Stimulated activated CD4-positive, alpha-beta T cell treated with anti-CD3 and anti-CD28 coated beads, Interleukin-1b, Interleukin-23, amount 100 ng/mL, for 24 hours (primary cell): ENCODE results near the gene HYOU1.
"Not testable (repeated sequence)": the region's sequence is repeated elsewhere in the genome, so short reads cannot be mapped to it uniquely, and the experiment has no call there.

ENCODE experiments used
- DNase-seq, 4 experiments: peaks; one replicate each; pipeline ENCODE4 v3.0.0-alpha.2; 2020; ENCODE audit warnings: low read depth in 4 of 4, low spot score in 1 of 4

Gene HYOU1

DNA sequence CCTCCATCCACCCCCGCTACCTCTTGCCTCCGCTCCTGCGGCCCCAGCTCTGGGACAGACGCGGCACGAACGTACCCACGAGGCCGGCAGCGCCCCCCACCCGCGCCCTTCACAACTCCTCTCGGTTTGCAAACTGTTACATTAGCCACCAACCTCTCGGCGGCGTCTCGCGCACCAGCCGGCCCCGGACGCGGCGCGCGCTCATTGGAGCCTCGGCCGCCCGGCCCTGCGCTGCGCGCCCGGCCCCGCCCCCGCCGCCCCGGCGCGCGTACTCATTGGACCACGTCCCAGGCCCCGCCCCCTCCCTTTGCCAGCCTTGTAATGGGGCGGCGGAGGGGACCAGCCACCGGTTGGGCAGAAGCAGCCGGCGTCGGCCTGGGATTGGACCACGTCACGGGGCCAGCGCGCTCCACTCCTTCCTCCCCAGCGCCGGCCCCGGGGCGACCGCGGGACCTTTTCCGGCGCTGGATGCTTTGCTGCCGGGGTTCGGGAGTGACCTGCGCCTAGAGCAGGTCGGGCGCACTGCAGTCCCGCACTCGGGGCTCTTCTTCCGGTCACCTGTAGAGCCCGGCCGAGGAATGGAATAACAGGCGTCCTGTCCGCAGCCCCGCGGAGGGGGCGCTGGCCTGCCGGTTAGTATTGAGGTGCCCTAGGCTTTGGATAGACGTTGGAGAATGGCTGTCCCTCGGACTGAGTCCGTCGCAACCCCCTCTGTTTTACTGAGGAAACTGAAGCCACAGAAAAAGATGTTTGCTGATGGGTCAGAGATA lies at the start of gene HYOU1:
TSS of gene HYOU1 (minus strand) at position 206 of the 770 bp plus-strand sequence. CDS start 1,045 bp downstream, outside the sequence.
- DNase-seq, result peak; percentile 98 to 100 (median 98)

GRCh38 chr11:119103793-119104192 lies 46.8 kb upstream of the HYOU1 start:
- no peak for DNase-seq

DNA sequence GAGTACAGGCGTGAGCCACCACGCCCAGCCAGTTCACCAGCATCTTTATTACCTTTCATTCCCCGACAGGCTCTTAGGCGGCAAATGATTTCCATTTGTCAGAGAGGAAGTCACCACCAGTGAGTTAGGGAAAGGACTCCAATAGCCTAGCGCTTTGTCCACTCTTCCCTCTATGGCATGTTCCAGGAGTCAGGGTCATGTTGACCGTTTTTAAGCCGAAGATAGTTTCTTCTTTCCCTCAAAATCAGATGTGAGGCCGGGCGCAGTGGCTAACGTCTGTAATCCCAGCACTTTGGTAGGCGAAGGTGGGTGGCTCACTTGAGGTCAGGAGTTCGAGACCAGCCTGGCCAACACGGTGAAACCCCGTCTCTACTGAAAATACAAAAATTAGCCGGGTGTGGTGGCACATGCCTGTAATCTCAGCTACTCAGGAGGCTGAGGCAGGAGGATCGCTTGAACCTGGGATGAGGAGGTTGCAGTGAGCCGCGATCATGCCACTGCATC lies 46.2 kb upstream of the HYOU1 start:
- not testable (repeated sequence) for DNase-seq

- DNase-seq, result peak in 3 of 4 experiments; percentile 52 to 78 (median 76)
Observed at GRCh38 chr11:119101759-119102423, 44.9 kb upstream of the HYOU1 start, which contains the start of gene DPAGT1. Gene DPAGT1 (minus strand): TSS chr11:119101853. CDS start chr11:119101655, 198 bp downstream.

DNA sequence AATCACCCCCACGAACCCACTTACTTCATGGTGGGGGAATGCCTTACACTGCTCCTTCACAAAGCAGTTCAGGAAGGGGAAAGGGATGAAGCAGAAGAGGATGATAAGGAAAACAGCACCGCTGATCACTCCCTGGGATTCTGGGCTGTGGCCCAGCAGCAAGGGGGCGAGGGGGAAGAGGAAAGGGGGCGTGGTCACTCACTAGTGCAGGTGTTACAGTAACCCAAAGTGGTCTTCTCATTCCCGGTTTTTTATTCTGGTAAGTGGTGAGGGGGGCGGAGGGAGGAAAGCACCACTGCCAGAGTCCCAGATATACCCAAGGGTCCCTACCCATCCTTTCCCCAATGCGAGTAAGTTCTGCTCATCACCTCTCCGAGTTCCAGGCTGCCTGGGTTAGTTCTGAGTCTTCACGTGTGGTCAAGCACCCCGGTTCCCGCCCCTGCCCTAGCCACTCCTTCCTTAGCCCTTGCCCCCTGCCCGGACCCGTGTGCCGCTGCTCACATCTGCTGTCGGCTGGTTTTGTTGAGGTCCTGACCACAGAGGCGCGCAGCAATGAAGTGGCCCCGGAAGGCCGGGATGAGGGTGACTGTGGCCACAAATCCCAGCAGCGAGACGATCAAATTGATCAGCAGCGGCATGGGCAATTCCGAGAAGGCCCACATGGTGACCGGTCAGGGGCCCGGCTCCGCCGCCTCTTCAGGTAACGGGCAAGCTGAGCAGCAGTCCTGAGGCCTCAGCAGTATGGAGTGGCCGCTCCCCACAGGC lies 44.2 kb upstream of the HYOU1 start:
- DNase-seq, result no peak

- DNase-seq, result no peak
Observed at GRCh38 chr11:119100246-119100970, 43.4 kb upstream of the HYOU1 start.

DNA sequence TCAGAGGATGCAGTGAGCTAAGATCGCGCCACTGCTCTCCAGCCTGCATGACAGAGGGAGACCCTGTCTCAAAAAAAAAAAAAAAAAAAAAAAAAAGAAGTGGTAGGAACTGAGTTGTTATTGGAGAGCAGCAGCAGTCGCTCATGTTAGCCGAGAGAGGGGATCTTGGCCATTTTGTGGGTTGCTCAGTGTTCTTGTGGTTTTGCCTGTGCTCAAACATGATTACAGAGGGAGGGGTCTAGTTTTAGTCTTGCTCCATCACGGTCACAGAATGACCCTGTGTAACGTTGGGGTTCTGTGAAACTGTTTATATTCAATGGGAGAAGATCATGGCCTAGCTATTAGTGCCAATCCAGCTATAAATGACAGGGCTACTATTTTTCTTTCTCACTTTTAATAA lies 42.7 kb upstream of the HYOU1 start:
- DNase-seq, result no peak

GRCh38 chr11:119095066-119095880 lies 38.3 kb upstream of the HYOU1 start:
- peak; percentile 93 to 99 (median 98) for DNase-seq

- DNase-seq, result peak in 1 of 4 experiments; percentile 42
Observed at GRCh38 chr11:119094816-119095065, 37.7 kb upstream of the HYOU1 start.

DNA sequence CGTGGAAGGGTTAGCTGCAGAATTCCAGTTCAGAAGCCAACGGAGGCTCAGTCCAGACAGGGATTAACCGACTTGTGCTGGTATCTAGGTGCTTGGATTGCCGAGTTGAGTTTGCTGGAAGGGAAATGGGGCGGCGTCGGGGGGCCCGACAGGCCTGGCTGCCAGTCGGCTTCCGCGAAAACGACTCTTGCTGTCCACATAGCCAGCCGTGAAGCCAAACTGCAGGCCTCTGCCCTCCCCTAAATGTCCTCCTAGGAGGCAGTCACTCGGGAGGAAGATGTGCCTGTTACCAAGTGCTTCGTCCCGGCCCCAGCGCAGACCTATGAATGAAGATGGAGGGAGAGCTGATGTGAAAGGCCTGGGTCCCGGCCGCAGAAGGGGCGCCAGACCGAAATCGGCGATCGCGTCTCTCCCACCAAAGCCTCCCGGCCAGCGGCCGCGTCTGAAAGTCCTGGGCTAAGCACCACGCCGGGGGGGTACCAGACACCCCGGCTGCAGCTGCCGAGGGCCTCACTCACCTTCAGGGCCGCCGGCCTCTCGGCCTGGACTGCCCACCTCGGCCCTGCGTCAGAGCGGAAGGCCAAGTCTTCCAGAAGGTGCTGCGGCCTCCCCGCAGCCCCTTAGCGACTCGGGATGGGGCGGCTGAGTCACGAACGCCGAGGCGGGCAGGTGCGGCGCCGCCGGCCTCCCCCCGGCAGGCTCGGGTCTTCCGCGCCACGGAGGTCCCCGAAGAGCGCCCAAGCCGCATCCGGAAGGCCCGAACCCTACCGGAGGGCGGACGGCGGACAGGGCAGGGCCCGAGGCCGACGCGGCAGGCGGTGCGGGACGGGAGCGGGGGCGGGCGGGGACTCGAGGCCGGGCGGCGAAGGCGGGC lies 37.2 kb upstream of the HYOU1 start:
- DNase-seq, result no peak

DNA sequence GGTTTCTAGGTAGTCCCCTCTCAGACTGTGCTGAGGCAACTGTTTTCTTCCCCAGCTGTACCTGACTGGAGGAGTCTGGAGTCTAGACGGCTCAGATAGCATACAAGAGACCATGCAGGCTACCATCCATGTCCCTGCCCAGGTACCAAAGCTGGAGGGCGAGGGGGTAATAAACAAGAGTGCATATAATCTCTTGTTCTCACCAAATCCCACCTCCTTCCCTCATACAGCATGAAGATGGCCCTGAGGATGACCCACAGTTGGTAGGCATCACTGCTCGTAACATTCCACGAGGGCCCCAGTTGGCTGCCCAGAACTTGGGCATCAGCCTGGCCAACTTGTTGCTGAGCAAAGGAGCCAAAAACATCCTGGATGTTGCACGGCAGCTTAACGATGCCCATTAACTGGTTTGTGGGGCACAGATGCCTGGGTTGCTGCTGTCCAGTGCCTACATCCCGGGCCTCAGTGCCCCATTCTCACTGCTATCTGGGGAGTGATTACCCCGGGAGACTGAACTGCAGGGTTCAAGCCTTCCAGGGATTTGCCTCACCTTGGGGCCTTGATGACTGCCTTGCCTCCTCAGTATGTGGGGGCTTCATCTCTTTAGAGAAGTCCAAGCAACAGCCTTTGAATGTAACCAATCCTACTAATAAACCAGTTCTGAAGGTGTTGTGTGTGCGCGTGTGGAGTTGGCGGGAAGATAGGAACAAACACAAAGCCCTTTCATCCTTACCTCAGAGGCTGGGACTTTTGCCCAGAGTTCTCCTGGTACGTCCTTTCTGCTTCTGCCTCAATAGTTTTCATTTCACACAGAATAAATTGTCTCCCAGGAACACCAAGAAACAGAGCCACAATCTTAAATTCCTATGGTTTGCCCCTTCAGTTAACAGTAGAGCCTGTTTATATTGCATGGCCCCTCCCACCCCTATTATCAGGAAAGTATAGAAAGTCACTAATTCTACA lies 36.2 kb upstream of the HYOU1 start:
- DNase-seq, result no peak

DNA sequence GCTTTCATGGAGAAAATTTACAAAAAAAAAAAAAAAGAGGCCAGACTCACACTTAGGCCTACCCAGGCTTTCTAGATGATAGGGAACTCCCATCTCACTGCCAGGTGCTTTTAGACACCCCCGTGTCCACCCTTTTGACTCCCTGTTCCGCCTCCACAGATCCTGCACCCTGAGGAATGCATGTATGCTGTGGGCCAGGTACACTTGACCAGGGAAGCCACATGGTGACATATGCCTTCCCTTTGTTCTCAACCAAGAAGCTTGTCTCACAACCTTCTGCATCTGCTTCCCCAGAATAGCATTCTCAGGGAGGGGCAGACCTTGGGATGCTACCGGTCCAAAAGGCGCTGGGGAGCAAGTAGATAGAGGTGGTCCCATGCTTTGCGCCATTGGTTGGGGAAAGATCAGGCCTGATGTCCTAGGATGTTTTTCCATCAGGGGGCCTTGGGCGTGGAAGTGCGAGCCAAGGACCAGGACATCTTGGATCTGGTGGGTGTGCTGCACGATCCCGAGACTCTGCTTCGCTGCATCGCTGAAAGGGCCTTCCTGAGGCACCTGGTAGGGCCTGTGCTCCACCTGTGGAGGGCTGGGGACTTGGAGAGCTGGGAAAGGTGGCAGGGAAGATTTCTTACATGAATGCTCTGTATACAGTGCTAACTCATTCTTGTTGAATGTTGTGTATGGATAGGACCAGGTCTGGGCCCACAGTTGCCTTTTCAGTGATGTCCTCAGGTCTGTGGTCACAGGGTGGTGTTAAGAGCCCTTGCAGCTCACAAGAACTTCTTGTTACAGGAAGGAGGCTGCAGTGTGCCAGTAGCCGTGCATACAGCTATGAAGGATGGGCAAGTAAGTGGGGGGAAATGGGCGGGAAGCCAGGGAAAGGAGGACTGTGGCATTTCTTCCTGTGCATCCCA lies 35.2 kb upstream of the HYOU1 start:
- DNase-seq, result no peak

DNA sequence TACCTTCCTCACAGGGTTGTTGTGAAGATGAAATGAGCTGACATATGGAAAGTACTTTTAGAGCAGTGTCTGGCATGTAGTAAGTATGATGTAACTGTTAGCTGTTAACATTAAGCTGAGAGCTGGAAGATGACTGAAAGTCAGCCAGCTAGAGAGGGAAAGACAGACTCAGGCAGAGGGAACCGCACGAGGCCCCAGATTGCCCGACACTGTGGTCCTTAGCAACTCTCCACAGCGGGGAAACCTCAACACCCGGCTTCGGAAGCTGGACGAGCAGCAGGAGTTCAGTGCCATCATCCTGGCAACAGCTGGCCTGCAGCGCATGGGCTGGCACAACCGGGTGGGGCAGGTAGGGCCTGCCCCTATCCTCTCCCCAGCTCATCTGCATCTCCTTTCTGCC lies 34.2 kb upstream of the HYOU1 start:
- no peak for DNase-seq

- no peak for DNase-seq
Observed at GRCh38 chr11:119089319-119089718, 32.3 kb upstream of the HYOU1 start.

GRCh38 chr11:119088406-119088805 lies 31.4 kb upstream of the HYOU1 start:
- no peak for DNase-seq

GRCh38 chr11:119087747-119088241 lies 30.8 kb upstream of the HYOU1 start:
- DNase-seq, result no peak

- no peak for DNase-seq
Observed at GRCh38 chr11:119087123-119087522, 30.1 kb upstream of the HYOU1 start.
